Measurements from ENCODE around the gene NPAS3. TPM values are rescaled to one million over a fixed set of nuclear protein-coding genes. Genes with fewer than 3 reads are reported as not detected.

NPAS3 gene
- total RNA-seq, 1 donor from 2014 or later = not detected

- no peaks in the 10 kb centered on the region for H3K36me3 Mint-ChIP-seq (ENCODE audit: low read depth)
- H3K4me1 Mint-ChIP-seq = no peaks in the 10 kb centered on the region
- intact Hi-C loops (cut with micrococcal nuclease) = no loop called here
- no peak for DNase-seq
- no peak overlapping the region for H3K27ac Mint-ChIP-seq
- H3K27me3 Mint-ChIP-seq = no peaks in the 10 kb centered on the region
- H3K4me3 Mint-ChIP-seq = no peak overlapping the region
- H3K9me3 Mint-ChIP-seq = no peaks in the 10 kb centered on the region
Measured at GRCh38 chr14:33590891-33591630, 652.4 kb downstream of the NPAS3 start.

DNA sequence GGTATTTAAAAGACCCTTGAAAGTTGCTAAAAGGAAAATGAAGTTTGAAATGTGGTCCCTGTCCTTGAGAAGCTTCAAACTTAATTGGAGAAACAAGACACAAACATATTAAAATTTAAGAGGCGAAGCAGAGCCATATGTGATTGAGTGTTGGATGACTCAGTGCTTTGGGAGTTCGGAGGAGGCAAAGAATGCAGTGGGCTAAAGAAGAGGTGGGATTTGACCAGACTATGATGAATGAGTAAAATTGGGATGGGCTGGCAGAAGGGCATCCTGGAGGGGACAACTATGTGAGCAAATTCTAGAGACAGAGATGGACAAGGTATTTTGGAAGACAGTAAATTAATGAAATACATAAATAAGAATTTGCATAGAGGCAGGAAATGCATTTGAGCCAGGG lies 653.6 kb downstream of the NPAS3 start:
- H3K4me1 Mint-ChIP-seq = no peaks in the 10 kb centered on the region
- no peak overlapping the region for H3K27ac Mint-ChIP-seq
- no peak overlapping the region for H3K4me3 Mint-ChIP-seq
- H3K9me3 Mint-ChIP-seq = no peaks in the 10 kb centered on the region
- no peaks in the 10 kb centered on the region for H3K36me3 Mint-ChIP-seq (ENCODE audit: low read depth)
- no peak for DNase-seq
- intact Hi-C loops (cut with micrococcal nuclease) = no loop called here
- no peaks in the 10 kb centered on the region for H3K27me3 Mint-ChIP-seq

DNA sequence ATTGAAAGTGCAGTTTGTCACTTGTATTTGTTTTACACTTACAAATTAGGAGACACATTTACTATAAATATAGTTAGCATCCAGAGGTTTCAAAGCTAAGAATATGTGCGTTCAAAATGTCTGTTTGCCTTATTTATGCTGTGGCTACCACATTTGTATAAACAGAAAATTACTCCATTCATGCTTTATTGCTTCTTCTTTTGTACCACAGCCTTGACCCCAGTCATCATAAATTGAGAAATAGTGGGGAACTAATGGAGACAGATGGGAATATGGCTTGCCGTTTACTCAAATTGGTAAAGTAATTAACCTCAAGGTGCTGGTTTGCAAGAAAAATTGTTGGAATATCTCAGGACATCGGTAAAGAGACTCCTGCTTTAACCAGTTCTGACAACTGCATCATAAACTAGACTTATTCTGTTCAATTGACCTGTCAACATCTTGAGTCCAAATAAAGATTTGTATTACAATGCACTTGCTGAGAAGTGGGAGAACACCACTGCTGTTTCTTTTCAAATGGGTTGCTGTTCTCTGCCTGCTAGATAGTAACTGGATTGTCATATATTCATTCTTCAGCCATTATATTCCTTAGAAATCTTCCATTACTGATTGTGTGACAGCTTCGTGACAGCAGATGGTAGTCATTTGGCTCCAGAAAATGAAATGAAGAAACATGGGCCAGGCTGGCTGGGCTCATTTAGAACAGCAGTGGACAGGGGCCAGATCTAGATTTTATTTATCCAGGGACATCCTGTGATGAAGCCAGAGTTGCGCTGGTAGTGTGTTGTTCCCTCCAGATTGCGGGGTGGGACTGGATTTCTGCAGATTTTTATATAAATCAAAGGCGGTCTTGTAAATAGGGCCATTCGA lies 657.8 kb downstream of the NPAS3 start:
- no peaks in the 10 kb centered on the region for H3K27me3 Mint-ChIP-seq
- DNase-seq = no peak
- intact Hi-C loops (cut with micrococcal nuclease) = no loop called here
- no peaks in the 10 kb centered on the region for H3K4me1 Mint-ChIP-seq
- H3K4me3 Mint-ChIP-seq = no peak overlapping the region
- no peaks in the 10 kb centered on the region for H3K36me3 Mint-ChIP-seq (ENCODE audit: low read depth)
- no peak overlapping the region for H3K27ac Mint-ChIP-seq
- H3K9me3 Mint-ChIP-seq = no peaks in the 10 kb centered on the region

DNA sequence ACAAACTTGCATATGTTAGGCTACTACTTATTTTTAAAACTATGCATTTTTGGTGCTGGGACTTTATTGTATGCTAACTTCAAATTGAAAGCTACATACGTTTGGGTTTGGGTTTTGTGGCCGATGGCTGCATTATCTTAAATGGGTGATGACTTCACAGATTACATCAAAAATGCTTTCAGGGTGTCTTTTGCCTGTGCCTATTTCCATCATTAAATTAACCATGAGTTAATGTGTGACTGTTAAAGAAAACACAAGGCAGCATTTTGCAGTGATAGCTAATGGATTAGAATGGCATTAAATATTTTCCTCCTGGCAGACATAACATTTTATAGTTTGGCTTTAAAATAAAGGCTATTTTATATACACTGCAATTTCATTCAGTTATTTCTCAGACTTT lies 659.9 kb downstream of the NPAS3 start:
- intact Hi-C loops (cut with micrococcal nuclease) = no loop called here
- no peak for DNase-seq
- no peaks in the 10 kb centered on the region for H3K4me1 Mint-ChIP-seq
- H3K4me3 Mint-ChIP-seq = no peak overlapping the region
- no peaks in the 10 kb centered on the region for H3K9me3 Mint-ChIP-seq
- H3K27ac Mint-ChIP-seq = no peak overlapping the region
- no peaks in the 10 kb centered on the region for H3K36me3 Mint-ChIP-seq (ENCODE audit: low read depth)
- no peaks in the 10 kb centered on the region for H3K27me3 Mint-ChIP-seq

DNA sequence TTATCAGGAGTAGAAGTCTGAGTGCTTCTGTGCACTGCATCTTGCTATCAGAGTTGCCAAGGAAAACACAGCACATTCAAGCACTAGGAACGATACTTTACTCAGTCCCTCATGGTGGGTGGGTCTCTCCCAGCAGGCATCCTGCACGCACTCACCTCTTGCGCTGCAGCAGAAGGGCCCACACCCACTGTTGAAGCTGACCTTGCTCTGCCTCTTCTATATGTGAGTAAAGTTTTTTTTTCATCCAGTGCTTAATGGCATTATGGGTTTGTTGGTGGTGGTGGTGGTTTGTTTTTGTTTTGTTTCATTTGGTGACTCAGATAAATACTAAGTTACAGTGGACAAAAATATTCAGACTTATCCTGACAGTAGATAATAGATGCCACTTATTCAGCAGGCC lies 663.7 kb downstream of the NPAS3 start:
- no peaks in the 10 kb centered on the region for H3K36me3 Mint-ChIP-seq (ENCODE audit: low read depth)
- intact Hi-C loops (cut with micrococcal nuclease) = no loop called here
- no peaks in the 10 kb centered on the region for H3K4me1 Mint-ChIP-seq

GRCh38 chr14:33606591-33606990 lies 667.9 kb downstream of the NPAS3 start:
- intact Hi-C loops (cut with micrococcal nuclease) = no loop called here
- DNase-seq = no peak
- Mint-ChIP-seq H3K36me3 (ENCODE audit: low read depth) (no peaks in the 10 kb centered on the region), H3K27ac (no peak overlapping the region), H3K27me3 (no peaks in the 10 kb centered on the region), H3K9me3 (no peaks in the 10 kb centered on the region), H3K4me1 (no peaks in the 10 kb centered on the region), H3K4me3 (no peak overlapping the region)

More for the DNA sequence above, 663.7 kb downstream of the NPAS3 start:
- no peak for DNase-seq
- no peak overlapping the region for H3K4me3 Mint-ChIP-seq
- no peaks in the 10 kb centered on the region for H3K9me3 Mint-ChIP-seq
- no peaks in the 10 kb centered on the region for H3K27me3 Mint-ChIP-seq
- no peak overlapping the region for H3K27ac Mint-ChIP-seq

- no peaks in the 10 kb centered on the region for H3K4me1 Mint-ChIP-seq
- no peaks in the 10 kb centered on the region for H3K36me3 Mint-ChIP-seq (ENCODE audit: low read depth)
- intact Hi-C loops (cut with micrococcal nuclease) = no loop called here
- no peak overlapping the region for H3K4me3 Mint-ChIP-seq
- no peaks in the 10 kb centered on the region for H3K27me3 Mint-ChIP-seq
- H3K9me3 Mint-ChIP-seq = peaks cover 3% of the 10 kb centered on the region
- no peak overlapping the region for H3K27ac Mint-ChIP-seq
- DNase-seq = no peak
Measured at GRCh38 chr14:33609582-33609981, 670.9 kb downstream of the NPAS3 start.

DNA sequence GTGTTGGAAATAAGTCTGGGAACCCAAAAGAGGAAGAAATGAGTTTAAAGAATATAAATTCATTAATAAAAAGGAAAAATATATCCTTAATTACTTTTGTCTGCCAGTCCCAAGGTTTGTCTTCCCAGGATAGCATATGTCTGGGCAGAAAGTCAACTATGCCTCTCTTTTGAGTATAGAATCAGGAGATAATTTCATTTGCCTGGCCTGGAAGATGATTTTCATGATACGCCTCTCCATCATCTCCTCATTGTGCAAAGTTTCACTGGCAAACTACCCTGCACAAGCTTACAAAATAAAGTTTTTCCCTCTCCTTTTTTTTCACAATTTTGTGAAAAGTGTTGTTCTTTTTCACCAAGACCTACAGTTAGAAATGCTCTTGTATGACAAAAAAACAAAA lies 671.4 kb downstream of the NPAS3 start:
- H3K4me3 Mint-ChIP-seq = no peak overlapping the region
- no peak for DNase-seq
- no peaks in the 10 kb centered on the region for H3K27me3 Mint-ChIP-seq
- intact Hi-C loops (cut with micrococcal nuclease) = no loop called here
- H3K27ac Mint-ChIP-seq = no peak overlapping the region
- peaks cover 3% of the 10 kb centered on the region for H3K9me3 Mint-ChIP-seq
- no peaks in the 10 kb centered on the region for H3K36me3 Mint-ChIP-seq (ENCODE audit: low read depth)
- H3K4me1 Mint-ChIP-seq = no peaks in the 10 kb centered on the region

DNA sequence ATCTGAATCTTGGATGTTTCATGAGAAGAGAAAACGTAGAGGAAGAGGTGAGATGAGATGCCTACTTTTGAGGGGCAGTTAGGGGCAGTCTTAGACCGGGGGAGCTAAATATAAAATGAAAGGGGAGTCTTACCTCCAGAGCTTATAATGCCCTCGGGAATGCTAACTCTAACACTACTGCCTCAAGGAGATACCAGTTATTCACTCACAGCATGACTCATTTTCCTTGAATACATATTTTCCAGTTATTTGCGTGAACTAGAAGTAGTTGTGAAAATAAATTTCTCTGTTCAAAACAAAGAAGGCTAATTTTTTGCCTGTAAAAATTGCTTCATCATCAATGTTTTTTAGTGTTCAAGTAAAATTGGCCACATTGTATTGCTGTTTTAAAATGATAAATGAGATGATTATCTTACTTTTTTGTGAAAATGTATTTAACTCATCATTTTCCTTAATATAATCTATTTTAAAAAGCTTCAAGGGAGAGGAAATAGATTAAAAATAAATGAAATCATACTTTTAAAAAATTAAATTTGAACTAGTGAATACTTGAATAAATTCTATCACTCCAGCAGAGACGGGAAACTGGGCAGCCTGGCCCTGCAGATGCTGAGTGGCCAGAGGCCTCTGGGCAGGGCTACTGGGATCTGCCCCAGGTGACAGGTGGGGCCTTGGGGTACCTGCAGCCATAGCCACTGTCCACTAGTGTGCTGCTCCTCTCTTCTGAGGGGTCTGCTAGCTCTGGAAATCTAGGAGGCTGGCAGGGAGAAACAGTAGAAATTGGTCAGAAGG lies 672.9 kb downstream of the NPAS3 start:
- H3K4me3 Mint-ChIP-seq = no peak overlapping the region

DNA sequence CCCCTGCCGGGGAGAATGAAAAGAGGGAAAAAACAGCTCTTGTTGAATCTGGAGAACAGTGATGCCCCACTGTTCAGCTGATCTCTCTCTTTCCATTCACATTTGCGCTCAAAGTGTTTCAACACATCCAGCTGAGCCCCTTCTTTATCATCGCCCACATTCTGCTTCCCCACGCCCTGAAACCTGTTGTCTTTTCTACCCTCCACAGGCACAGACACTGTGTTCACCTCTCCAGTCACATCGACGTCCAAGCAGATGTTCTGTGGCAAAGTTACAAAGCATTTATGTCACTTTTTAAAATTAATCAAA lies 673.5 kb downstream of the NPAS3 start:
- intact Hi-C loops (cut with micrococcal nuclease) = no loop called here
- no peak overlapping the region for H3K4me3 Mint-ChIP-seq
- H3K9me3 Mint-ChIP-seq = peaks cover 3% of the 10 kb centered on the region
- H3K36me3 Mint-ChIP-seq (ENCODE audit: low read depth) = no peaks in the 10 kb centered on the region
- H3K27me3 Mint-ChIP-seq = no peaks in the 10 kb centered on the region
- no peak for DNase-seq
- no peak overlapping the region for H3K27ac Mint-ChIP-seq
- no peaks in the 10 kb centered on the region for H3K4me1 Mint-ChIP-seq

More for the DNA sequence above, 672.9 kb downstream of the NPAS3 start:
- H3K9me3 Mint-ChIP-seq = peaks cover 3% of the 10 kb centered on the region
- intact Hi-C loops (cut with micrococcal nuclease) = no loop called here
- no peaks in the 10 kb centered on the region for H3K36me3 Mint-ChIP-seq (ENCODE audit: low read depth)
- DNase-seq = no peak
- H3K4me1 Mint-ChIP-seq = no peaks in the 10 kb centered on the region
- no peak overlapping the region for H3K27ac Mint-ChIP-seq
- no peaks in the 10 kb centered on the region for H3K27me3 Mint-ChIP-seq

- no peaks in the 10 kb centered on the region for H3K36me3 Mint-ChIP-seq (ENCODE audit: low read depth)
- H3K27me3 Mint-ChIP-seq = no peaks in the 10 kb centered on the region
- no peak for DNase-seq
- intact Hi-C loops (cut with micrococcal nuclease) = no loop called here
- peaks cover 3% of the 10 kb centered on the region for H3K9me3 Mint-ChIP-seq
- H3K4me3 Mint-ChIP-seq = no peak overlapping the region
- no peak overlapping the region for H3K27ac Mint-ChIP-seq
- no peaks in the 10 kb centered on the region for H3K4me1 Mint-ChIP-seq
Measured at GRCh38 chr14:33617154-33617553, 678.5 kb downstream of the NPAS3 start.

DNA sequence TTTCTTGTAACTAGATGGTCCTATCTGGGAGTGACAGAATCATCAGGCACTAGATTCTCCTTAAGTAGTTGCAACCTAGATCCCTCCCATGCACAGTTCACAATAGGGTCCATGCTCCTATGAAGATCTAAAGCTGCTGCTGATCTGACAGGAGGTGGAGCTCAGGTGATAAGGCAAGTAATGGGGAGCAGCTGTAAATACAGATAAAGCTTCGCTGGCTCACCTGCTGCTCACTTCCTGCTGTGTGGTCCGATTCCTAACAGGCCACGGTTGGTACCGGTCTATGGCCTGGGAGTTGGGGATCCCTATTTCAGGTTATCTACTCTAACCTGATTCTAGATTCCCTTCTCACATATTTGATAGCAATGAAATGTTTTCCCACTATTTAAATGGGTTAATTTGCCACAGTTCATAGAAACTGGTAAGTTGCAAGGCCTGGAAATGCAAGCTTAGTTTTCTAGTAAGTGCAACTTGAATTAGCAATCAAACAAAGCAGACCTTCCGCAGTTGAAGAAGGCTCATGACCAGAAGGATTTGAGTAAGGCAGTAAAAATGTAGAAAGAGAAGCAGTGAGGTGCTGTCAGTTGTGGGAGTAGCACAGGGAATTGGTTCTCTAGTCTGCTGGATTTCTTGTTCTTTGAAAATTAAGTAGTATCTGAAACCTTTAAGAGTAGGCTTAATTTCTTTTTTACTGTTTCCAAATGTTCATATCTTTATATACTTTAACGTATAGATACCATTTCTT lies 679.9 kb downstream of the NPAS3 start:
- Mint-ChIP-seq H3K4me1 (no peaks in the 10 kb centered on the region), H3K9me3 (peaks cover 2% of the 10 kb centered on the region), H3K4me3 (no peak overlapping the region), H3K27ac (no peak overlapping the region), H3K27me3 (no peaks in the 10 kb centered on the region), H3K36me3 (ENCODE audit: low read depth) (no peaks in the 10 kb centered on the region)
- no peak for DNase-seq
- intact Hi-C loops (cut with micrococcal nuclease) = no loop called here

GRCh38 chr14:33622496-33622895 lies 683.8 kb downstream of the NPAS3 start:
- no peaks in the 10 kb centered on the region for H3K36me3 Mint-ChIP-seq (ENCODE audit: low read depth)

More at GRCh38 chr14:33622496-33622895, 683.8 kb downstream of the NPAS3 start:
- Mint-ChIP-seq H3K9me3 (no peaks in the 10 kb centered on the region), H3K27ac (no peak overlapping the region), H3K4me3 (no peak overlapping the region), H3K4me1 (no peaks in the 10 kb centered on the region), H3K27me3 (no peaks in the 10 kb centered on the region)
- no peak for DNase-seq
- intact Hi-C loops (cut with micrococcal nuclease) = no loop called here
